Adrenal gland (tissue), 5 donors: Measurements from ENCODE around the gene RNF130.

Experiments used
- CTCF ChIP-seq, 6 experiments: fragments of 450-650 bp in 4 of 6; fragments of 200-600 bp in 2 of 6; sonication (generic) in 1 of 6; IDR thresholded peaks; 1 replicate in 5 of 6; 2 replicates in 1 of 6; pipeline versions ENCODE4 v1.5.1 to v1.8.0; 2016 to 2021; ENCODE audit warnings: antibody characterized with exemption in 6 of 6, mild to moderate bottlenecking in 2 of 6, moderate library complexity in 1 of 6
- POLR2A ChIP-seq, 2 donors: fragments of 450-650 bp; IDR thresholded peaks; one replicate each; pipeline ENCODE4 v1.6.1; 2017; ENCODE audit warnings: antibody characterized with exemption in 2 of 2, mild to moderate bottlenecking in 2 of 2, moderate library complexity in 1 of 2
- donor health status: DM: no; HTN: no; CAD: no.

GRCh38 chr5:179967489-179967888 is 104.1 kb downstream of the RNF130 start:
- no peak for TF ChIP-seq CTCF (IDR thresholded peaks at IDR 0.05)
- TF ChIP-seq POLR2A (IDR thresholded peaks at IDR 0.05), result no peak
